CD4-positive, alpha-beta T cell (primary cell): ENCODE measurements around the gene NME7. TPM values are rescaled to one million over a fixed set of nuclear protein-coding genes. Genes with fewer than 3 reads are reported as not detected.

Source experiments
- ATAC-seq: fragments of 200-7000 bp; cut with Tn5 transposase; one replicate; pipeline ENCODE4 v1.10.0; 2022; ENCODE audit warnings: mild to moderate bottlenecking; ENCODE audit not compliant: poor library complexity
- CTCF ChIA-PET: fragments of 350-600 bp; sonication (Branson Sonifier 250); formaldehyde crosslinking; loops from one replicate; lab custom pipeline; 2021; ENCODE audit warnings: antibody characterized with exemption, inconsistent platforms; lab: Charles Lee
- POLR2A ChIA-PET: fragments of 350-600 bp; sonication (Branson Sonifier 250); formaldehyde crosslinking; loops from one replicate; lab custom pipeline; 2021; ENCODE audit warnings: antibody characterized with exemption, inconsistent platforms; lab: Charles Lee
- DNase-seq, 14 experiments: peaks; one replicate each; pipeline ENCODE4 v3.0.0-alpha.2; 2013 to 2020; ENCODE audit warnings: mixed read lengths in 2 of 14
- H3K27ac ChIP-seq, 2 donors: one replicate each; pipeline versions ENCODE4 v1.5.1 to v1.7.0; 2013; ENCODE audit warnings: low read length in 2 of 2, low read depth in 1 of 2, mild to moderate bottlenecking in 1 of 2
- H3K27me3 ChIP-seq, 2 experiments: 1 replicate in 1 of 2; 2 replicates in 1 of 2; pipeline versions ENCODE4 v1.6.1 to v1.7.0; 2013; ENCODE audit warnings: low read length in 2 of 2, control low read depth in 1 of 2, mild to moderate bottlenecking in 1 of 2, moderate library complexity in 1 of 2; ENCODE audit not compliant: insufficient read depth in 2 of 2, control insufficient read depth in 1 of 2
- H3K36me3 ChIP-seq: one replicate; pipeline ENCODE4 v1.6.1; 2013; ENCODE audit warnings: low read length, control low read depth; ENCODE audit not compliant: insufficient read depth
- H3K4me1 ChIP-seq: one replicate; pipeline ENCODE4 v1.6.1; 2013; ENCODE audit warnings: low read length, control low read depth; ENCODE audit not compliant: insufficient read depth
- H3K4me3 ChIP-seq: one replicate; pipeline ENCODE4 v1.5.1; 2013; ENCODE audit warnings: mild to moderate bottlenecking, low read length, moderate library complexity
- H3K9me3 ChIP-seq, 2 experiments: 1 replicate in 1 of 2; 2 replicates in 1 of 2; pipeline versions ENCODE4 v1.6.1 to v1.7.0; 2013; ENCODE audit warnings: low read length in 2 of 2, mild to moderate bottlenecking in 2 of 2, control low read depth in 1 of 2, moderate library complexity in 1 of 2; ENCODE audit not compliant: control insufficient read depth in 1 of 2, insufficient read depth in 1 of 2
- H3K27ac Mint-ChIP-seq: one replicate; pipeline ENCODE4 v1.8.0; 2020; ENCODE audit warnings: mixed read lengths
- H3K27me3 Mint-ChIP-seq: one replicate; pipeline ENCODE4 v1.8.0; 2021; ENCODE audit warnings: mixed read lengths
- H3K36me3 Mint-ChIP-seq: one replicate; pipeline ENCODE4 v1.8.0; 2021; ENCODE audit warnings: low read depth, mixed read lengths
- H3K4me1 Mint-ChIP-seq: one replicate; pipeline ENCODE4 v1.8.0; 2021; ENCODE audit warnings: low read depth, mixed read lengths
- H3K4me3 Mint-ChIP-seq: one replicate; pipeline ENCODE4 v1.8.0; 2020; ENCODE audit warnings: mild to moderate bottlenecking, mixed read lengths
- H3K9me3 Mint-ChIP-seq: one replicate; pipeline ENCODE4 v1.8.0; 2020; ENCODE audit warnings: mixed read lengths
- CTCF ChIP-seq: fragments of 200-600 bp; IDR thresholded peaks from one replicate; pipeline ENCODE4 v1.8.0; 2022; ENCODE audit warnings: antibody characterized with exemption, mild to moderate bottlenecking
- intact Hi-C, 2 experiments: fragments of 100-400 bp; cut with DNase I in 1 of 2; cut with micrococcal nuclease in 1 of 2; formaldehyde crosslinking; loops; one replicate each; pipeline versions ENCODE4 v1.15.1 to v1.9.0; 2023 to 2025; cut with DNase I, micrococcal nuclease
- total RNA-seq, 174 experiments: library from RNA in 2 of 174; stranded (reverse) in 2 of 174; gene quantifications; one replicate each; pipeline ENCODE4 v1.2.3 and lab custom pipeline; 2021 to 2026

Gene NME7
- total RNA-seq, 2 experiments from 2014 or later, result 7.2 to 8.3 TPM

GRCh38 chr1:169326956-169327268, 40.7 kb downstream of the NME7 start:
- Histone ChIP-seq H3K27ac (no peak overlapping the region), H3K4me3 (no peak overlapping the region), H3K4me1 (no peaks in the 10 kb centered on the region), H3K9me3 (peaks cover 4 to 7% of the 10 kb centered on the region in 2 experiments), H3K27me3 (no peaks in the 10 kb centered on the region), H3K36me3 (no peaks in the 10 kb centered on the region)
- ChIA-PET CTCF (no interaction called here), POLR2A (no interaction called here)
- ATAC-seq, result no peak
- H3K36me3 Mint-ChIP-seq, result peaks cover 42% of the 10 kb centered on the region
- H3K4me3 Mint-ChIP-seq, result no peak overlapping the region
- no peak for DNase-seq
- intact Hi-C loops, result no loop called here
- H3K4me1 Mint-ChIP-seq, result no peaks in the 10 kb centered on the region
- no peak overlapping the region for H3K27ac Mint-ChIP-seq
- no peak for TF ChIP-seq CTCF
- peaks cover 3% of the 10 kb centered on the region for H3K9me3 Mint-ChIP-seq
- no peaks in the 10 kb centered on the region for H3K27me3 Mint-ChIP-seq

- H3K4me1 ChIP-seq, result no peaks in the 10 kb centered on the region
- H3K27ac Mint-ChIP-seq, result no peak overlapping the region
- H3K4me3 ChIP-seq, result no peak overlapping the region
- H3K4me1 Mint-ChIP-seq, result no peaks in the 10 kb centered on the region
- H3K36me3 Mint-ChIP-seq, result peaks cover 43% of the 10 kb centered on the region
- H3K4me3 Mint-ChIP-seq, result no peak overlapping the region
- H3K27me3 ChIP-seq, result no peaks in the 10 kb centered on the region
- ATAC-seq, result no peak
- H3K9me3 Mint-ChIP-seq, result peaks cover 3% of the 10 kb centered on the region
- H3K27ac ChIP-seq, result no peak overlapping the region
- POLR2A ChIA-PET, result no interaction called here
- peaks cover 4 to 7% of the 10 kb centered on the region in 2 experiments for H3K9me3 ChIP-seq
- intact Hi-C loops, result no loop called here
- CTCF ChIA-PET, result interaction anchor here (0.6 kb wide), 1 partner anchor 883 kb away, joined by 4 read pairs; no protein-coding TSS in a partner anchor
- H3K27me3 Mint-ChIP-seq, result no peaks in the 10 kb centered on the region
- no peak for DNase-seq
- TF ChIP-seq CTCF, result no peak
- H3K36me3 ChIP-seq, result no peaks in the 10 kb centered on the region
Measured at GRCh38 chr1:169326261-169326955, 41.2 kb downstream of the NME7 start.

GRCh38 chr1:169325117-169325516, 42.5 kb downstream of the NME7 start:
- H3K4me3 Mint-ChIP-seq, result no peak overlapping the region
- H3K27ac ChIP-seq, result no peak overlapping the region
- H3K36me3 Mint-ChIP-seq, result peaks cover 33% of the 10 kb centered on the region
- ChIA-PET CTCF (no interaction called here), POLR2A (no interaction called here)
- no peak overlapping the region for H3K4me3 ChIP-seq
- H3K9me3 Mint-ChIP-seq, result no peaks in the 10 kb centered on the region
- DNase-seq, result no peak
- no peaks in the 10 kb centered on the region for H3K4me1 Mint-ChIP-seq
- no peak overlapping the region for H3K27ac Mint-ChIP-seq
- no peaks in the 10 kb centered on the region for H3K27me3 Mint-ChIP-seq
- H3K27me3 ChIP-seq, result no peaks in the 10 kb centered on the region
- no peaks in the 10 kb centered on the region for H3K4me1 ChIP-seq
- peaks cover 0 to 7% of the 10 kb centered on the region in 2 experiments for H3K9me3 ChIP-seq
- intact Hi-C loops, result no loop called here
- TF ChIP-seq CTCF, result no peak
- no peak for ATAC-seq
- H3K36me3 ChIP-seq, result no peaks in the 10 kb centered on the region
